PC-3 (cell line): ENCODE measurements around the gene IL20RA. TPM values are rescaled to one million over a fixed set of nuclear protein-coding genes. Genes with fewer than 3 reads are reported as not detected.

Experiments
- ATAC-seq: fragments of 200-7000 bp; cut with Tn5 transposase; 2 replicates; pipeline ENCODE4 v1.9.1; 2020; ENCODE audit warnings: mild to moderate bottlenecking, moderate library complexity
- BruUV-seq: library from RNA; stranded (reverse); fragments of 400-500 nt; replicated peaks from 2 replicates; lab custom pipeline; 2021; lab: Mats Ljungman, UMichigan
- CTCF ChIA-PET: fragments of 300-600 bp; sonication (Branson Sonifier 250); formaldehyde crosslinking; loops from one replicate; lab custom pipeline; 2022; ENCODE audit warnings: antibody characterized with exemption; lab: Charles Lee
- POLR2A ChIA-PET: fragments of 300-600 bp; sonication (Branson Sonifier 250); formaldehyde crosslinking; loops from one replicate; lab custom pipeline; 2022; ENCODE audit warnings: antibody characterized with exemption; ENCODE audit not compliant: unreplicated experiment; lab: Charles Lee
- DNase-seq: peaks from one replicate; pipeline ENCODE4 v3.0.0-alpha.2; 2015
- H2AFZ ChIP-seq: fragments of 300-600 bp; sonication (generic); 2 replicates; pipeline ENCODE4 v1.6.0; 2016; ENCODE audit warnings: antibody characterized with exemption, low read length
- H3F3A ChIP-seq: fragments of 300-600 bp; sonication (generic); one replicate; pipeline ENCODE4 v1.6.0; 2017; ENCODE audit warnings: antibody characterized with exemption, low read length, control low read depth, mild to moderate bottlenecking; ENCODE audit not compliant: unreplicated experiment
- H3K27ac ChIP-seq: fragments of 300-600 bp; sonication (generic); 2 replicates; pipeline ENCODE4 v1.5.1; 2016; ENCODE audit warnings: mild to moderate bottlenecking, low read length
- H3K27me3 ChIP-seq: fragments of 300-600 bp; sonication (generic); 2 replicates; pipeline ENCODE4 v1.6.1; 2016; ENCODE audit warnings: low read length, mixed read lengths
- H3K36me3 ChIP-seq: fragments of 300-600 bp; sonication (generic); 2 replicates; pipeline ENCODE4 v1.6.1; 2016; ENCODE audit warnings: low read depth, mixed run types, low read length, mixed read lengths
- H3K4me1 ChIP-seq: fragments of 300-600 bp; sonication (generic); 2 replicates; pipeline ENCODE4 v1.5.1; 2016; ENCODE audit warnings: low read length; ENCODE audit not compliant: insufficient read depth
- H3K4me2 ChIP-seq: fragments of 300-600 bp; sonication (generic); 2 replicates; pipeline ENCODE4 v1.6.0; 2016; ENCODE audit warnings: low read length
- H3K4me3 ChIP-seq: fragments of 300-600 bp; sonication (generic); 2 replicates; pipeline ENCODE4 v1.5.1; 2016; ENCODE audit warnings: mild to moderate bottlenecking, low read length, mixed read lengths
- H3K79me2 ChIP-seq: fragments of 300-600 bp; sonication (generic); 2 replicates; pipeline ENCODE4 v1.6.1; 2017; ENCODE audit warnings: low read length, mixed read lengths
- H3K9ac ChIP-seq: fragments of 300-600 bp; sonication (generic); 2 replicates; pipeline ENCODE4 v1.6.0; 2016; ENCODE audit warnings: mild to moderate bottlenecking, low read length
- H3K9me2 ChIP-seq: fragments of 300-600 bp; sonication (generic); replicated peaks from 2 replicates; pipeline ENCODE4 v1.6.1; 2016; ENCODE audit warnings: mixed run types, low read length, mixed read lengths
- H3K9me3 ChIP-seq: fragments of 300-600 bp; sonication (generic); 2 replicates; pipeline ENCODE4 v1.6.1; 2016; ENCODE audit warnings: low read length, mixed read lengths
- H4K20me1 ChIP-seq: fragments of 300-600 bp; sonication (generic); 2 replicates; pipeline ENCODE4 v1.6.1; 2016; ENCODE audit warnings: low read length, mixed read lengths
- EZH2 ChIP-seq: fragments of 300-600 bp; sonication (generic); IDR thresholded peaks from one replicate; pipeline ENCODE4 v1.6.1; 2017; ENCODE audit warnings: antibody characterized with exemption, mild to moderate bottlenecking, low read length; ENCODE audit not compliant: unreplicated experiment
- EZH2phosphoT487 ChIP-seq: fragments of 300-600 bp; sonication (generic); IDR thresholded peaks from 2 replicates; pipeline ENCODE4 v1.6.1; 2018; ENCODE audit warnings: mild to moderate bottlenecking, antibody characterized with exemption, low read length, borderline replicate concordance
- intact Hi-C: fragments of 100-400 bp; cut with micrococcal nuclease; formaldehyde crosslinking; loops from 2 replicates; pipeline ENCODE4 v1.9.0; 2023
- total RNA-seq: library from RNA; depleted of rRNA; stranded (reverse); fragments of >200 nt; gene quantifications from 2 replicates; pipeline ENCODE4 v1.2.3, GENCODE V29; 2014
- TF ChIP-seq, protein P1 (sequence below): fragments of 300-600 bp; sonication (generic); conservative IDR thresholded peaks from 2 replicates; pipeline ENCODE4 v1.5.1; 2017; ENCODE audit warnings: antibody characterized with exemption, low read depth, mild to moderate bottlenecking, low read length

Gene IL20RA
- total RNA-seq, 1 experiment from 2014 or later: 6.0 TPM

DNA sequence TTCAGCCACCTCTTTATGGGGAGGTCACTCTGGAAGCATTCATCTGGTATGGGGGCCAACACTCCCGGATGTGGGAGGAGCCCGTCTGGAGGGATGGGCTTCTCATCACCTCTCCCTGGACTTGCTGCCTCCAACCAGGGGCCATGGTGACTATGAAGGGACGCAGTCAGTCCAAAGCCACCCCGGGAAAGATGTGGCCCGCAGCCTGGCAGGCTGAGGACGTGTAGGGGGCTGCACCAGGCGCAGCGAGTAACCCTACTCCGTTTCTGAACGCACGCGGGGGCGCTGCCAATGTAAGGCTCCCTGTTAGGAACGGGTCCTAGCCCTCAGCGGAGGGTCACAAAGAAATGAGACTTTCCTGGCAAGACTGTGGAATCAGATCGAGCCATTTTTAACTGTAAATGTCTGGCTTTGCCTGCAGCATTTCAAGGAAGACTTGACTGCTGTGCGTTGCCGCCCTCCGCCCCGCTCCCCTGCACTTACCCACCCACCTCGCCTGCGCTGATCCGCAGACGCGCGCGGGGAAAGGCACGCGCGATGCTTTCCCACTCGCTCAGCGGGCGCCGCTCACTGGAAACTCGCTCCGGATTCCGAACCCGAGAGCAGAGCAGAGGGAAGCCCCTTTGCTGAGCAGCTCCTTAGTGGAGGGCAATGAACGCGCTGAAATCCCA is 55.1 kb downstream of the IL20RA start:
- no peak overlapping the region for H3K4me3 ChIP-seq
- intact Hi-C loops: no loop called here
- POLR2A ChIA-PET: no interaction called here
- BruUV-seq: no TSS peak
- no peak overlapping the region for H3K27ac ChIP-seq
- ATAC-seq (no peak), DNase-seq (no peak)
- TF ChIP-seq EZH2phosphoT487 (no peak), EZH2 (no peak)
- TF ChIP-seq, protein P1, sequence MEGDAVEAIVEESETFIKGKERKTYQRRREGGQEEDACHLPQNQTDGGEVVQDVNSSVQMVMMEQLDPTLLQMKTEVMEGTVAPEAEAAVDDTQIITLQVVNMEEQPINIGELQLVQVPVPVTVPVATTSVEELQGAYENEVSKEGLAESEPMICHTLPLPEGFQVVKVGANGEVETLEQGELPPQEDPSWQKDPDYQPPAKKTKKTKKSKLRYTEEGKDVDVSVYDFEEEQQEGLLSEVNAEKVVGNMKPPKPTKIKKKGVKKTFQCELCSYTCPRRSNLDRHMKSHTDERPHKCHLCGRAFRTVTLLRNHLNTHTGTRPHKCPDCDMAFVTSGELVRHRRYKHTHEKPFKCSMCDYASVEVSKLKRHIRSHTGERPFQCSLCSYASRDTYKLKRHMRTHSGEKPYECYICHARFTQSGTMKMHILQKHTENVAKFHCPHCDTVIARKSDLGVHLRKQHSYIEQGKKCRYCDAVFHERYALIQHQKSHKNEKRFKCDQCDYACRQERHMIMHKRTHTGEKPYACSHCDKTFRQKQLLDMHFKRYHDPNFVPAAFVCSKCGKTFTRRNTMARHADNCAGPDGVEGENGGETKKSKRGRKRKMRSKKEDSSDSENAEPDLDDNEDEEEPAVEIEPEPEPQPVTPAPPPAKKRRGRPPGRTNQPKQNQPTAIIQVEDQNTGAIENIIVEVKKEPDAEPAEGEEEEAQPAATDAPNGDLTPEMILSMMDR: no peak
- H3K9ac ChIP-seq: no peak overlapping the region
- no peaks in the 10 kb centered on the region for H3K9me2 ChIP-seq
- peaks cover 19% of the 10 kb centered on the region for H3K4me1 ChIP-seq
- no peak overlapping the region for H3K4me2 ChIP-seq
- CTCF ChIA-PET: no interaction called here
- no peaks in the 10 kb centered on the region for H3F3A ChIP-seq
- H4K20me1 ChIP-seq: no peaks in the 10 kb centered on the region
- no peaks in the 10 kb centered on the region for H3K27me3 ChIP-seq
- no peaks in the 10 kb centered on the region for H3K79me2 ChIP-seq
- no peaks in the 10 kb centered on the region for H3K36me3 ChIP-seq
- H3K9me3 ChIP-seq: no peaks in the 10 kb centered on the region
- no peak overlapping the region for H2AFZ ChIP-seq

DNA sequence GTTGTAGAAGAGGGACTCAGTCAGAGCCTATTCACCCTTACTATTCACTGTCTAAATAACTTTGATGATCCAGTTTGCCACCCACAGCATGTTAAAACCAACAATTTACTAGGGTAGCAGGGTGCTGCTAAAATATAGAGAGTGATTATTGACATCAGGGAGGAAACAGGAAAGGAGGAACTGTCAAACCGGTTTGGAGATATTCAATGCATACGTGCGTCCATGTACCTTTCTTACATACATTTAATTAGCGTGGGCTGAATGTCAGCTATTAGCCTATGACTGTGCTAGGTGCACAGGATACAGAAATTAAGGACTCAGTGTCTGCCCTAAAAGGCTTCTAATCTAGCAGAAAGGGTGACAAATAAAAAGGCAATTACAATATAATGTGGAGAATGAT is 57.2 kb downstream of the IL20RA start:
- Histone ChIP-seq H3F3A (no peaks in the 10 kb centered on the region), H2AFZ (peak overlapping the region; percentile 63), H3K79me2 (no peaks in the 10 kb centered on the region), H4K20me1 (no peaks in the 10 kb centered on the region), H3K27me3 (no peaks in the 10 kb centered on the region), H3K36me3 (no peaks in the 10 kb centered on the region), H3K27ac (0 out of 2 replicates have a peak overlapping the region, but pooled peaks have one; percentile 9), H3K4me1 (peaks cover 19% of the 10 kb centered on the region), H3K4me2 (peak overlapping the region; percentile 63), H3K9ac (no peak overlapping the region), H3K4me3 (peak overlapping the region; percentile 13; the same call in 1 of the 2 replicates), H3K9me3 (no peaks in the 10 kb centered on the region), H3K9me2 (no peaks in the 10 kb centered on the region)
- intact Hi-C loops: no loop called here
- peak; percentile 46 for ATAC-seq
- ChIA-PET CTCF (no interaction called here), POLR2A (no interaction called here)
- TF ChIP-seq EZH2phosphoT487: no peak
- TF ChIP-seq EZH2: no peak
- no TSS peak for BruUV-seq
- DNase-seq: peak; percentile 59

DNA sequence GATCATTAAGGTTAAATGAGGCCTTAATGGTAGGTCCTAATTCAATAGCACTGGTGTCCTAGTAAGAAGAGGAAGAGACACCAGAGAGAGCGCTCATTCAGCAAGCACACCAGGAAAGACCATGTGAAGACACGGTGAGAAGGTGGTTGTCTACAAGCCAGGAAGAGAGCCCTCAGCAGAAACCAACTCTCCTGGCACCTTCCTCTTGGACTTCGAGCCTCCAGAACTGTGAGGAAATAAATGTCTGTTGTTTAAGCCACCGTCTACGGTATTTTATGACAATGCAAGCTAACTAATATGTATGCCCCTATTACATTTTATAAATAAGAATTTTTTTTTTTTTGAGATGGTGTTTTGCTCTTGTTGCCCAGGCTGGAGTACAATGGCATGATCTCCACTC is 59.3 kb downstream of the IL20RA start:
- Histone ChIP-seq H4K20me1 (no peaks in the 10 kb centered on the region), H3K4me1 (peaks cover 10% of the 10 kb centered on the region), H3K4me3 (no peak overlapping the region), H3K27ac (no peak overlapping the region), H3K36me3 (no peaks in the 10 kb centered on the region), H3K9me2 (no peaks in the 10 kb centered on the region), H3K9me3 (no peaks in the 10 kb centered on the region), H3K4me2 (no peak overlapping the region), H3K27me3 (no peaks in the 10 kb centered on the region), H2AFZ (no peak overlapping the region), H3K9ac (no peak overlapping the region), H3F3A (no peaks in the 10 kb centered on the region), H3K79me2 (no peaks in the 10 kb centered on the region)
- ATAC-seq (no peak), DNase-seq (no peak)
- no TSS peak for BruUV-seq
- ChIA-PET CTCF (no interaction called here), POLR2A (no interaction called here)
- intact Hi-C loops: no loop called here
- TF ChIP-seq EZH2phosphoT487: no peak

DNA sequence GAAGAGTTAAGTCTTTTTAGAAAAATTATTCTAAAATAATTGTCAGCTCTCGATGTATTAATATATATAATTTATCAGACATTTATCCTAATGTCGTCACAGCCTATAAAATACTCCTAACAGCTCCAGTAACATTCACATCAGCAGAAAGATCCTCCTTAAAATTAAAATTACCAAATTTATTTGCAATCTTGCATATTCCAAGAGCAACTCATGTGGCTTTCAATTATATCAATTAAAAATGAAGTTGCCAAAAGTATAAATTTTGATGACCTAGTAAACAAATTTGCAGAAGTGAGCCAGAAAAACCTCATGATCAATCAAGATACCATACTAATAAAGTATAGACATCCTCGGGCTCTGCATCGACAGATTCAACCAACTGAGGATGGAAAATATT is 60.2 kb downstream of the IL20RA start:
- no peak overlapping the region for H3K4me2 ChIP-seq
- no peak for ATAC-seq
- H3K27me3 ChIP-seq: no peaks in the 10 kb centered on the region
- TF ChIP-seq EZH2 (no peak), EZH2phosphoT487 (no peak)
- TF ChIP-seq, protein P1: no peak
- H3K79me2 ChIP-seq: no peaks in the 10 kb centered on the region
- H3K4me1 ChIP-seq: peaks cover 10% of the 10 kb centered on the region
- H3K9ac ChIP-seq: no peak overlapping the region
- no peaks in the 10 kb centered on the region for H3K9me2 ChIP-seq
- H3K36me3 ChIP-seq: no peaks in the 10 kb centered on the region
- H2AFZ ChIP-seq: no peak overlapping the region
- no peak overlapping the region for H3K27ac ChIP-seq
- no TSS peak for BruUV-seq
- intact Hi-C loops: no loop called here
- no peaks in the 10 kb centered on the region for H3K9me3 ChIP-seq
- no peak for DNase-seq
- ChIA-PET CTCF (no interaction called here), POLR2A (no interaction called here)
- no peaks in the 10 kb centered on the region for H4K20me1 ChIP-seq
- no peak overlapping the region for H3K4me3 ChIP-seq
- no peaks in the 10 kb centered on the region for H3F3A ChIP-seq
